Karpas-422 (cell line): ENCODE data around the gene SYF2. TPM values are rescaled to one million over a fixed set of nuclear protein-coding genes. Genes with fewer than 3 reads are reported as not detected.

ENCODE experiments used
- DNase-seq: peaks from one replicate; pipeline ENCODE4 v3.0.0-alpha.2; 2015
- H2AFZ ChIP-seq: fragments of 200-600 bp; sonication (generic); 2 replicates; pipeline ENCODE4 v1.6.1; 2014; ENCODE audit warnings: antibody characterized with exemption, low read length, mixed read lengths
- H3K27ac ChIP-seq: fragments of 200-600 bp; sonication (generic); 2 replicates; pipeline ENCODE4 v1.5.1; 2014; ENCODE audit warnings: mild to moderate bottlenecking, low read length, moderate library complexity
- H3K27me3 ChIP-seq: fragments of 200-600 bp; sonication (generic); 2 replicates; pipeline ENCODE4 v1.6.1; 2014; ENCODE audit warnings: low read length, mixed read lengths
- H3K36me3 ChIP-seq: fragments of 200-600 bp; sonication (generic); 2 replicates; pipeline ENCODE4 v1.6.1; 2014; ENCODE audit warnings: low read length, mixed read lengths; ENCODE audit not compliant: insufficient read depth
- H3K4me1 ChIP-seq: fragments of 200-600 bp; sonication (generic); 2 replicates; pipeline ENCODE4 v1.6.1; 2014; ENCODE audit warnings: mild to moderate bottlenecking, low read length, mixed read lengths
- H3K4me2 ChIP-seq: fragments of 200-600 bp; sonication (generic); 2 replicates; pipeline ENCODE4 v1.6.1; 2014; ENCODE audit warnings: low read length, low read depth, mild to moderate bottlenecking; ENCODE audit not compliant: poor library complexity, severe bottlenecking
- H3K4me3 ChIP-seq: fragments of 200-600 bp; sonication (generic); 2 replicates; pipeline ENCODE4 v1.5.1; 2014; ENCODE audit warnings: mild to moderate bottlenecking, antibody characterized with exemption, low read length, mixed read lengths
- H3K79me2 ChIP-seq: fragments of 200-600 bp; sonication (generic); 2 replicates; pipeline ENCODE4 v1.6.1; 2014; ENCODE audit warnings: mild to moderate bottlenecking, low read length, mixed read lengths
- H3K9ac ChIP-seq: fragments of 200-600 bp; sonication (generic); 2 replicates; pipeline ENCODE4 v1.6.0; 2014; ENCODE audit warnings: low read length
- H3K9me2 ChIP-seq: fragments of 200-600 bp; sonication (generic), shearing (Covaris generic); replicated peaks from 2 replicates; pipeline ENCODE4 v1.6.0; 2014; ENCODE audit warnings: mild to moderate bottlenecking, low read length, moderate library complexity; ENCODE audit not compliant: insufficient read depth
- H3K9me3 ChIP-seq: fragments of 300-700, 200-600 bp; sonication (generic); 2 replicates; pipeline ENCODE4 v1.6.1; 2014; ENCODE audit warnings: low read length, mixed read lengths
- H4K20me1 ChIP-seq: fragments of 200-600 bp; sonication (generic); 2 replicates; pipeline ENCODE4 v1.6.1; 2014; ENCODE audit warnings: mild to moderate bottlenecking, antibody characterized with exemption, low read length, low read depth; ENCODE audit not compliant: insufficient read depth
- total RNA-seq: library from RNA; depleted of rRNA; stranded (reverse); fragments of >200 nt; shearing (Covaris generic); gene quantifications from 2 replicates; pipeline ENCODE4 v1.2.3, GENCODE V29; 2014; ENCODE audit warnings: low replicate concordance; rRNA removed

Gene SYF2
- total RNA-seq, 1 experiment from 2014 or later, result 57.4 TPM

DNA sequence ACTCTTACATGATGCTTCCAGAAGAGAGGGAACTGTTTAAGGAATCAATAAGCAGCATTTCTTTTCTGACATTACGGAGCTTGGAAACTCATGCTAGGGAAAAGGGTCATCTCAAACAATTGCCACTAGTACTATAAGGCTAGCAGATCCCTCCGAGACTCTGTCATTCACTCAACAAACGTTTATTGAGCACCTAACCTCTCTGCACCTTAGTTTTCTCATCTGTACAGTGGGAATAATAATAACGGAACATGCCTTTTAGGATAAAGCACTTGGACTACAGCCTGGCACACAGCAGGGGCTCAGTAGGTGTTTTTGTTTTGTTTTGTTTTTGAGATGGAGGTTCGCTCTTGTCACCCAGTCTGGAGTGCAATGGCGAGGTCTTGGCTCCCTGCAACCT, 51.3 kb downstream of the SYF2 start:
- no peak overlapping the region for H3K4me3 ChIP-seq
- H3K36me3 ChIP-seq, result no peaks in the 10 kb centered on the region
- no peaks in the 10 kb centered on the region; the same call in 1 of the 2 replicates for H3K9me3 ChIP-seq
- no peaks in the 10 kb centered on the region for H3K4me1 ChIP-seq
- H3K9ac ChIP-seq, result no peak overlapping the region
- no peaks in the 10 kb centered on the region for H4K20me1 ChIP-seq
- no peak overlapping the region for H2AFZ ChIP-seq
- H3K9me2 ChIP-seq, result no peaks in the 10 kb centered on the region
- DNase-seq, result no peak
- H3K27ac ChIP-seq, result no peak overlapping the region
- no peak overlapping the region for H3K4me2 ChIP-seq
- no peaks in the 10 kb centered on the region for H3K27me3 ChIP-seq
- H3K79me2 ChIP-seq, result no peaks in the 10 kb centered on the region

DNA sequence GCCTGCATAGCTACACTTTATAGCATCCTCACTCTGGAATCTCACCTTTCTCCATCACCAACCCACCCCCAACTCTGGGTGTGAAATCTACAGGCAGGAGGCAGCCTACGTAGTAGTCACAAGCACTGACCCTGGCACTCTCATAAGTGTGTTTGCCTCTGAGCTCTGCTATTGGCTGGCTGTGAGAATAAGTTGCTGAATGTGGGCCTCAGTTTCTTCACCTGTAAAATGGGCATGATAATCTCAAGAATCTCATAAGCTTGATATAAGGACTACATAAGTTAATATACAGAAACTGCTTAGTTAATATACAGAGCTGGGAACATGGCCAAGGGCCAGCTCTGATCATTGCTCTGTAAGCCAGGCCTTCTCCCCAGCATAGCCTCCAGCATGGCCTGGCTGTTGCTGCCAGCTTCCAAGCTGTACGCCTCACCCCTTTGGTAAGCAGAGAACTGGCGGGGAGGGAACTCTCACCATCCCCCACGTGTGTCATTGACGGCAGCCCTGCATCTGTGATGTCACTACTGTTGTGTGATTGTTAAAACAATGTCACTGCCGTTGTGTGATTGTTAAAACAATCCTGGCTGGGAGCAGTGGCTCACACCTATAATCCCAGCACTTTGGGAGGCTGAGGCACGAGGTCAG, 53.3 kb downstream of the SYF2 start:
- Histone ChIP-seq H4K20me1 (no peaks in the 10 kb centered on the region), H3K36me3 (no peaks in the 10 kb centered on the region), H3K9me2 (no peaks in the 10 kb centered on the region), H3K4me1 (no peaks in the 10 kb centered on the region), H3K27ac (no peak overlapping the region), H2AFZ (no peak overlapping the region), H3K79me2 (no peaks in the 10 kb centered on the region), H3K4me2 (no peak overlapping the region), H3K9me3 (no peaks in the 10 kb centered on the region; the same call in 1 of the 2 replicates), H3K27me3 (no peaks in the 10 kb centered on the region), H3K4me3 (no peak overlapping the region), H3K9ac (no peak overlapping the region)
- DNase-seq, result no peak

DNA sequence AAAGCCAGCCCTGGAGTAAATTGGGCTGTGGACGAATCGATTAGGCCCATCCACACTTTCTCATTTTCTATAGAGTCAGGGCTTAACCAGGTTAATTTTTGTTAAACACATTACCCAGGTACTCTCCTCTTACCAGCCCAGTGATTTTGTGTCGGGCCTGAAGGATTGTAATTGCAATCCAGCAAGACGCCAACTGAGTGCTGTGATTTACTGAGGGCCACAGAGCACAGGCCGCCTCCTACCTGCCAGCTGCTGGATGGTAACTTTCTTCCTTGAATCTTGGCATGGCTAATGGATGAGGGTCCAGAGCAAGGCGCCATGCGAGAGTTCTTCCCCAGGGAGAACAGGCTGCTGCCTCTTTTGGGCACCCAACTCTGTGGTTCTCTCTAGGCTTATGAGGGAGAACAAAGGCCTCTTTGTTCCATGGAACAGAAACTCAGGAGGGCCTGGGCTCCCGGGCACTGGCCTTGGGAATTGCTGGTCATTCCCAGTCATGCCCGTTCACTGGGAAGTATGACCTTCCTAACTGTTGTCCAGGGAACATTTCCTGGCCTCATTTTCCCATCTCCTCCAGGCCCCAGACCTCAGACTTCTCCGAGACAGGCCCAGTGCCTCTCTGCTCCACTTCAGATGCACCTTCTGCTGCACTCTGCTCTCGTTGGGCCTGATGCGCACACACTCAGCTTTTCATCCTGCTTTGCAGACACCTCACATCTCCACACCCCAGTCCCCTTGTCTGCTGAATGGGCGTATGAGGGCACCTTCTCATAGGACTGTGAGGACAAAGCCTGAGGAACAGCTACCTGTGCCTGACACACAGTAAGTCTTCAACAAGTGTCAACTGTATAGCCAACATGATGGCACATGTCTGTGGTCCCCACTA, 57.3 kb downstream of the SYF2 start:
- H3K36me3 ChIP-seq, result no peaks in the 10 kb centered on the region
- H3K9me3 ChIP-seq, result no peaks in the 10 kb centered on the region; the same call in 1 of the 2 replicates
- H3K9me2 ChIP-seq, result no peaks in the 10 kb centered on the region
- H3K4me2 ChIP-seq, result no peak overlapping the region
- no peaks in the 10 kb centered on the region for H4K20me1 ChIP-seq
- H3K27me3 ChIP-seq, result no peaks in the 10 kb centered on the region
- DNase-seq, result no peak
- no peak overlapping the region for H3K9ac ChIP-seq
- no peaks in the 10 kb centered on the region for H3K79me2 ChIP-seq
- H2AFZ ChIP-seq, result no peak overlapping the region
- no peak overlapping the region for H3K27ac ChIP-seq
- no peak overlapping the region for H3K4me3 ChIP-seq
- H3K4me1 ChIP-seq, result no peaks in the 10 kb centered on the region

DNA sequence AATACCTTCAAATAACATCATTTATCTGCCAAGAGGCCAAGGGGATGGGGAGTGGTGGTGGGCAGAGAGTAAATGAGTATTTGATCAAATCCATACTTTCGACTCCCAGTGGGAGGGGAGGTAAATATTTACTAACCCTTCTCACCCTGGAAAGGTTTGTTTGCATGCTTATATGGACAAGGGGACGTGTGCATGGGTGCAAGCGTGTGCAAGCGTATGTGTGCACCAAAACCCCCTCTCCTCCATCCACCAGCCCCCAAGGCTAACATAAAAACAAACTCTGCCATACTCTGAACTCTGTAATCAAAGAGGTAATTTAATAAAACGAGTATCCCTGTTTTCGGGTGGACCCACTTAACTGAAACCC, 58.0 kb downstream of the SYF2 start:
- no peak for DNase-seq
- no peaks in the 10 kb centered on the region for H3K36me3 ChIP-seq
- H3K9me2 ChIP-seq, result no peaks in the 10 kb centered on the region
- H3K27me3 ChIP-seq, result no peaks in the 10 kb centered on the region
- H4K20me1 ChIP-seq, result no peaks in the 10 kb centered on the region
- no peak overlapping the region for H3K9ac ChIP-seq
- H3K9me3 ChIP-seq, result no peaks in the 10 kb centered on the region; the same call in 1 of the 2 replicates
- H2AFZ ChIP-seq, result no peak overlapping the region
- no peaks in the 10 kb centered on the region for H3K79me2 ChIP-seq
- no peaks in the 10 kb centered on the region for H3K4me1 ChIP-seq
- H3K4me3 ChIP-seq, result no peak overlapping the region
- no peak overlapping the region for H3K4me2 ChIP-seq
- H3K27ac ChIP-seq, result no peak overlapping the region

DNA sequence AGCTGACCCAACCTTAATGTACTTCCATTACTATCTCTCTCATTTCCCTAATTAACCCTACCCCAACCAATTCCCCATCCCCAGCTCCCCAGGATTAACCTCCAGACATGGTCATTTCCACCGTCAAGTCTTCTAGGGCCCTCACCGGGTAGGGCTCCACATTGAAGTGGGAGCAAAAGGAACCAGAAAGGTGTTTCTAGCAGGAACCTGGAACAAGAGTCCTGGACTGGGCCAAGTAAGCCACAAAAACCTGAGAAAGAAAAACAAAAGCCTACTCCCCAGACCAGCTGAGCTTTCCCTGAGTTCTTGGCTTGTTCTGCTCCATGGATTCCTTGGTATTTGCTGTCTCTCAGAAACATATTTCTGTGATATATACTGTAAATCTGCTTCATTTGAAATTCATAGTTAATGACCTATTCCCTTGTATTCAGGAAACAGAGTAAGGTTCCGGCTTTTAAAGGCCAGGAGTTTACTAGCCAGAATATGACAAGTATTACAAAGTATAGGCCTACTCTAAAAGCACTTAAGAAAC, 58.4 kb downstream of the SYF2 start:
- no peaks in the 10 kb centered on the region; the same call in 1 of the 2 replicates for H3K9me3 ChIP-seq
- no peaks in the 10 kb centered on the region for H3K79me2 ChIP-seq
- H3K4me2 ChIP-seq, result no peak overlapping the region
- no peaks in the 10 kb centered on the region for H3K36me3 ChIP-seq
- no peaks in the 10 kb centered on the region for H4K20me1 ChIP-seq
- H2AFZ ChIP-seq, result no peak overlapping the region
- no peak overlapping the region for H3K27ac ChIP-seq
- H3K4me3 ChIP-seq, result no peak overlapping the region
- no peaks in the 10 kb centered on the region for H3K9me2 ChIP-seq
- H3K9ac ChIP-seq, result no peak overlapping the region
- no peaks in the 10 kb centered on the region for H3K4me1 ChIP-seq
- H3K27me3 ChIP-seq, result no peaks in the 10 kb centered on the region
- no peak for DNase-seq

Other genes with a start within 250 kb of the SYF2 start
- 151 and 155 TPM in 2 replicates for gene RSRP1, start 15.0 kb upstream of the SYF2 start, total RNA-seq
- gene RHD, start 40.0 kb upstream of the SYF2 start, total RNA-seq, result 0.26 TPM in 1 of 2 replicates, not detected in the other
- 94.0 and 129 TPM in 2 replicates for gene TMEM50A, start 105.8 kb upstream of the SYF2 start, total RNA-seq
- gene RHCE, start 188.3 kb upstream of the SYF2 start, total RNA-seq, result 3.1 TPM in 2 replicates
- 29.7 and 31.4 TPM in 2 replicates for gene MACO1, start 198.4 kb upstream of the SYF2 start, total RNA-seq